Cardiac muscle cell (in vitro differentiated cells and primary cell): ENCODE measurements around the gene MAP1B. TPM values are rescaled to one million over a fixed set of nuclear protein-coding genes. Genes with fewer than 3 reads are reported as not detected.

Source experiments
- DNase-seq, 2 donors: peaks; one replicate each; pipeline versions ENCODE4 v3.0.0 to v3.0.0-alpha.2; 2010 to 2017; ENCODE audit warnings: low read depth in 1 of 2, low spot score in 1 of 2
- H3K27ac ChIP-seq: fragments of 200-600 bp; sonication (generic); 2 replicates; pipeline ENCODE4 v1.5.1; 2016
- H3K27me3 ChIP-seq: fragments of 200-600 bp; sonication (generic); 2 replicates; pipeline ENCODE4 v1.6.0; 2016; ENCODE audit warnings: control low read depth
- H3K36me3 ChIP-seq: fragments of 200-600 bp; sonication (generic); 2 replicates; pipeline ENCODE4 v1.5.1; 2016; ENCODE audit warnings: control low read depth
- H3K4me1 ChIP-seq: fragments of 200-600 bp; sonication (generic); 2 replicates; pipeline ENCODE4 v1.8.1; 2017; ENCODE audit warnings: low read depth, mild to moderate bottlenecking, mixed run types
- H3K4me3 ChIP-seq: fragments of 200-600 bp; sonication (generic); 2 replicates; pipeline ENCODE4 v1.5.1; 2016; ENCODE audit warnings: mild to moderate bottlenecking
- H3K9me3 ChIP-seq: fragments of 200-600 bp; sonication (generic); 2 replicates; pipeline ENCODE4 v1.5.1; 2017; ENCODE audit warnings: low read depth, mild to moderate bottlenecking, control low read depth
- CTCF ChIP-seq: IDR thresholded peaks from 2 replicates; pipeline ENCODE4 v1.5.1; 2012; ENCODE audit warnings: low read depth, mild to moderate bottlenecking, low read length
- polyA plus RNA-seq: library from polyadenylated mRNA; unstranded; fragments of >200 nt; fragmentation: Nextera tagmentation; extraction: Ambion mirVana; gene quantifications from 2 replicates; pipeline ENCODE4 v1.2.1, GENCODE V29; 2016
- total RNA-seq: library from RNA; depleted of rRNA; stranded (reverse); fragments of >200 nt; gene quantifications from 2 replicates; pipeline ENCODE4 v1.2.3, GENCODE V29; 2016

MAP1B gene
- total and polyA plus RNA-seq, 2 experiments from 2014 or later: 119 to 142 TPM

- Histone ChIP-seq H3K27ac (no peak overlapping the region), H3K9me3 (no peaks in the 10 kb centered on the region), H3K4me1 (peaks cover 3% of the 10 kb centered on the region), H3K36me3 (no peaks in the 10 kb centered on the region), H3K27me3 (no peaks in the 10 kb centered on the region), H3K4me3 (no peak overlapping the region)
- DNase-seq: no peak
- no peak for TF ChIP-seq CTCF
These were observed 18.1 kb downstream of the MAP1B start for GRCh38 chr5:72125271-72125940.

GRCh38 chr5:72125941-72126620, 18.8 kb downstream of the MAP1B start:
- TF ChIP-seq CTCF: no peak
- peaks cover 3% of the 10 kb centered on the region for H3K4me1 ChIP-seq

DNA sequence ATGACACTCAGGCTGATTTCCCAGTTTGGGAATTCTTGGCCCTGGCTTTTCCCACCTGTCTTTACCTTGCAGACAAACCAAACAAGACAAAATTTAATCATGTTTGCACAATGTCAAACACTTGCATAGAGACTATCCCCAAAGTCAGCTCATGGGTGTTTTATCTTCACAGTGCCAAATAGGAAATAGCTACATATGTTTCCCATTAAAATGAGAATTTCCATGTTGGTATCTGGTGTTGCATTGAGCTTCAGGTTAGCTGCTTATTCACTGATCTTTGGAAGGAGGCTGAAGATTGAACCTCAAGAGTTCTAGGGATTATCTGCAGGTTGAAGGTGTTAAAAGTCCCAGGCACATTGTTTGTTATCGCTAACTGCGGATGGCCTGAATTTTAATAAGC, 19.5 kb downstream of the MAP1B start:
- Histone ChIP-seq H3K9me3 (no peaks in the 10 kb centered on the region), H3K4me3 (no peak overlapping the region), H3K36me3 (no peaks in the 10 kb centered on the region), H3K27me3 (no peaks in the 10 kb centered on the region), H3K27ac (no peak overlapping the region), H3K4me1 (peaks cover 3% of the 10 kb centered on the region)
- TF ChIP-seq CTCF: no peak
- DNase-seq: no peak

More at GRCh38 chr5:72125941-72126620, 18.8 kb downstream of the MAP1B start:
- H3K36me3 ChIP-seq: no peaks in the 10 kb centered on the region
- no peak for DNase-seq
- no peak overlapping the region for H3K4me3 ChIP-seq
- no peak overlapping the region for H3K27ac ChIP-seq
- H3K27me3 ChIP-seq: no peaks in the 10 kb centered on the region
- no peaks in the 10 kb centered on the region for H3K9me3 ChIP-seq

GRCh38 chr5:72129725-72130124, 22.4 kb downstream of the MAP1B start:
- Histone ChIP-seq H3K36me3 (no peaks in the 10 kb centered on the region), H3K9me3 (no peaks in the 10 kb centered on the region), H3K27ac (no peak overlapping the region), H3K4me3 (no peak overlapping the region), H3K4me1 (peaks cover 11% of the 10 kb centered on the region), H3K27me3 (no peaks in the 10 kb centered on the region)
- no peak for TF ChIP-seq CTCF
- DNase-seq: no peak

DNA sequence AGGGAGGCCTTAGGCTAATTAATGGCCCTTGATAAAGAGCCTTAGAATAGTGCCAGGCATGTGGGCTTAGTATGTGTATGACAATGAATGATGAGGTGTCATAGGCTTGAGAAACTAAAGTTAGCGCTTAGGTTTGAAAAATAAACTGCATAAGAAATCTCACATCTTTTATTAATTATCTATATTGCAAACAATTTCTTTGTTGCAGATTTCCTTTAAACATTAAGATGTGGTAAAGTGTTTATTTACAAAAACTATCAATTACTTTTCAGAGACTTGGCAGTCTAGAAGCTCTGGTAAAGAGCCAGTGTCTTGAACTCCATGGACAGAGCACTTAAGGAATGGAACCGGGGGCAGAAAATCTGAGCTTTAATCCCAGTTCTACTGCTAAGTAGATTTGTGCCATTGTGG, 23.1 kb downstream of the MAP1B start:
- no peak overlapping the region for H3K27ac ChIP-seq

More for the DNA sequence above, 23.1 kb downstream of the MAP1B start:
- H3K9me3 ChIP-seq: no peaks in the 10 kb centered on the region
- peaks cover 12% of the 10 kb centered on the region for H3K4me1 ChIP-seq
- no peak for TF ChIP-seq CTCF
- no peak overlapping the region for H3K4me3 ChIP-seq
- H3K36me3 ChIP-seq: no peaks in the 10 kb centered on the region
- no peaks in the 10 kb centered on the region for H3K27me3 ChIP-seq
- no peak for DNase-seq
